ENCODE data around the gene NOL9. TPM values are rescaled to one million over a fixed set of nuclear protein-coding genes. Genes with fewer than 3 reads are reported as not detected.

Gene NOL9
- total and polyA plus RNA-seq, 4 donors: 3.4 to 29.4 (median 16.7) TPM

GRCh38 chr1:6536291-6536690, 18.0 kb downstream of the NOL9 start:
- no peaks in the 10 kb centered on the region for H3K4me1 ChIP-seq (ENCODE audit: control insufficient read depth in 5 of 5, insufficient read depth in 5 of 5, low read length in 5 of 5)
- H3K9me3 ChIP-seq (ENCODE audit: control insufficient read depth in 4 of 4, insufficient read depth in 3 of 4, low read length in 3 of 4): no peaks in the 10 kb centered on the region
- no peak for TF ChIP-seq CTCF (IDR thresholded peaks at IDR 0.05; ENCODE audit: control extremely low read depth, extremely low read depth)
- H3K27me3 ChIP-seq (ENCODE audit: control insufficient read depth in 3 of 3, insufficient read depth in 3 of 3, low read length in 2 of 3): no peaks in the 10 kb centered on the region
- DNase-seq: no peak
- WGBS, 2 donors: 76 to 94% methylated on average over 5 of the region's 5 CpGs
- no peak for ATAC-seq (ENCODE audit: insufficient read depth, low FRiP score)
- H3K27ac ChIP-seq (ENCODE audit: low read depth in 1 of 2, low read length in 1 of 2): no peak overlapping the region
- H3K36me3 ChIP-seq (ENCODE audit: control insufficient read depth in 4 of 4, insufficient read depth in 4 of 4, low read length in 4 of 4): peaks cover 15 to 34% (median 22%) of the 10 kb centered on the region in 4 donors
- no peak overlapping the region for H3K4me3 ChIP-seq
- no peak overlapping the region for H3K9ac ChIP-seq (ENCODE audit: insufficient read depth in 1 of 2, low read length in 2 of 2)

- TF ChIP-seq CTCF (IDR thresholded peaks at IDR 0.05; ENCODE audit: control extremely low read depth, extremely low read depth): no peak
- H3K9me3 ChIP-seq (ENCODE audit: control insufficient read depth in 4 of 4, insufficient read depth in 3 of 4, low read length in 3 of 4): no peaks in the 10 kb centered on the region
- WGBS, 2 donors: 86 to 93% methylated on average over 4 of the region's 4 CpGs
- DNase-seq (no peak), ATAC-seq (ENCODE audit: insufficient read depth, low FRiP score) (no peak)
- no peak overlapping the region for H3K9ac ChIP-seq (ENCODE audit: insufficient read depth in 1 of 2, low read length in 2 of 2)
- H3K27ac ChIP-seq (ENCODE audit: low read depth in 1 of 2, low read length in 1 of 2): no peak overlapping the region
- H3K4me3 ChIP-seq: no peak overlapping the region
- peaks cover 21 to 31% (median 28%) of the 10 kb centered on the region in 4 donors for H3K36me3 ChIP-seq (ENCODE audit: control insufficient read depth in 4 of 4, insufficient read depth in 4 of 4, low read length in 4 of 4)
- H3K27me3 ChIP-seq (ENCODE audit: control insufficient read depth in 3 of 3, insufficient read depth in 3 of 3, low read length in 2 of 3): no peaks in the 10 kb centered on the region
- H3K4me1 ChIP-seq (ENCODE audit: control insufficient read depth in 5 of 5, insufficient read depth in 5 of 5, low read length in 5 of 5): no peaks in the 10 kb centered on the region
These were observed 19.1 kb downstream of the NOL9 start for GRCh38 chr1:6535214-6535613.

- Histone ChIP-seq H3K9ac (ENCODE audit: insufficient read depth in 1 of 2, low read length in 2 of 2) (no peak overlapping the region), H3K27me3 (ENCODE audit: control insufficient read depth in 3 of 3, insufficient read depth in 3 of 3, low read length in 2 of 3) (no peaks in the 10 kb centered on the region), H3K27ac (ENCODE audit: low read depth in 1 of 2, low read length in 1 of 2) (no peak overlapping the region), H3K4me3 (no peak overlapping the region), H3K4me1 (ENCODE audit: control insufficient read depth in 5 of 5, insufficient read depth in 5 of 5, low read length in 5 of 5) (no peaks in the 10 kb centered on the region), H3K9me3 (ENCODE audit: control insufficient read depth in 4 of 4, insufficient read depth in 3 of 4, low read length in 3 of 4) (no peaks in the 10 kb centered on the region), H3K36me3 (ENCODE audit: control insufficient read depth in 4 of 4, insufficient read depth in 4 of 4, low read length in 4 of 4) (peaks cover 21 to 32% (median 26%) of the 10 kb centered on the region in 4 donors)
- WGBS, 2 donors: 89 to 96% methylated on average over 8 of the region's 8 CpGs
- no peak for TF ChIP-seq CTCF (IDR thresholded peaks at IDR 0.05; ENCODE audit: control extremely low read depth, extremely low read depth)
- DNase-seq (no peak), ATAC-seq (ENCODE audit: insufficient read depth, low FRiP score) (no peak)
These were observed 20.0 kb downstream of the NOL9 start for GRCh38 chr1:6534248-6534822.

GRCh38 chr1:6531996-6532395, 22.3 kb downstream of the NOL9 start:
- Histone ChIP-seq H3K9ac (ENCODE audit: insufficient read depth in 1 of 2, low read length in 2 of 2) (no peak overlapping the region), H3K4me3 (no peak overlapping the region), H3K36me3 (ENCODE audit: control insufficient read depth in 4 of 4, insufficient read depth in 4 of 4, low read length in 4 of 4) (peaks cover 32 to 43% (median 38%) of the 10 kb centered on the region in 4 donors), H3K9me3 (ENCODE audit: control insufficient read depth in 4 of 4, insufficient read depth in 3 of 4, low read length in 3 of 4) (no peaks in the 10 kb centered on the region), H3K27me3 (ENCODE audit: control insufficient read depth in 3 of 3, insufficient read depth in 3 of 3, low read length in 2 of 3) (no peaks in the 10 kb centered on the region), H3K27ac (ENCODE audit: low read depth in 1 of 2, low read length in 1 of 2) (no peak overlapping the region), H3K4me1 (ENCODE audit: control insufficient read depth in 5 of 5, insufficient read depth in 5 of 5, low read length in 5 of 5) (no peaks in the 10 kb centered on the region)
- DNase-seq (no peak), ATAC-seq (ENCODE audit: insufficient read depth, low FRiP score) (no peak)
- no peak for TF ChIP-seq CTCF (IDR thresholded peaks at IDR 0.05; ENCODE audit: control extremely low read depth, extremely low read depth)
- WGBS, 2 donors: 88 to 92% methylated on average over 5 of the region's 5 CpGs

Data from lung (tissue), 12 donors.